ENCODE results near the gene ZBTB2.

- TF ChIP-seq CTCF (conservative IDR thresholded peaks at IDR 0.05), result no peak
- TF ChIP-seq ZFX (IDR thresholded peaks at IDR 0.05), result no peak
These were observed 61.1 kb downstream of the ZBTB2 start for GRCh38 chr6:151330130-151330696.
